T-helper 1 cell (primary cell): ENCODE measurements around the gene BRF1.

Experiments used
- DNase-seq, 5 donors: peaks; one replicate each; pipeline ENCODE4 v3.0.0-alpha.2; 2012 to 2020

Gene BRF1

GRCh38 chr14:105261781-105262180 is 39.0 kb downstream of the BRF1 start:
- DNase-seq: no peak

- no peak for DNase-seq
These were observed 39.8 kb downstream of the BRF1 start for GRCh38 chr14:105260959-105261358.

DNA sequence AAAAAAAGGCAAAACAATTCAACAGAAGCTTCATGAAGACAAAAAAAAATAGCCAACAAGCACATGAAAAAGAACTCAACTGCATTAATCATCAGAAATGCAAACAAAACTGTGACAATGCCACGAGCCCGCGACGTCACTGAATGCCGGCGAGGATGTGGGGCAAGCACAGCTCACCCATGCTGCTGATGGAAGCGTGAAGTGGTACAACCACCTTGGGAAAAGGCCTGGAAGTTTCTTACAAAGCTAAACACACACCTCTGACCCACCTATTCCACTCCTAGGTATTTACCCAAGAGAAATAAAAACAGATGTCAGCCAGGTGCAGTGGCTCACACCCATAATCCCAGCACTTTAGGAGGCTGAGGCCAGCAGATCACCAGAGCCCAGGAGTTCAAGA is 42.0 kb downstream of the BRF1 start:
- DNase-seq: no peak

DNA sequence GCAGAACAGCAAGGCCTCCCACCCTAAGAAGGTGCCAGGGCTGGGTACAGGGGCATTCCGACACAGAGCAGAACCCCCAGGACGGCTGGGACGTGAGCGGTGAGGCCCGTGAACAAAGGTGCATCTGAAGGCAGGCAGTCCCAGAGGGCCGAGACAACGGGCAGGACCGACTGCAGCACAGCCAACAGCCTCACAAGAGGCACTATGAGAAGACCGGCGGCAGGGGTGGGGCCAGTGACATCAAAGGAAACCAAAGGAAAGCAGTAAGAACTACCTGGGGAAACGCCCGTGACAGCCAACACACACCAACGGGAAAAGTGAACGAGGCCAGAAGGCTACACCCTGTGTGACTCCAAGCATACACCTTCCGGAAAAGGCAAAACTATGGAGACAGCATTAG is 43.3 kb downstream of the BRF1 start:
- DNase-seq: no peak

DNA sequence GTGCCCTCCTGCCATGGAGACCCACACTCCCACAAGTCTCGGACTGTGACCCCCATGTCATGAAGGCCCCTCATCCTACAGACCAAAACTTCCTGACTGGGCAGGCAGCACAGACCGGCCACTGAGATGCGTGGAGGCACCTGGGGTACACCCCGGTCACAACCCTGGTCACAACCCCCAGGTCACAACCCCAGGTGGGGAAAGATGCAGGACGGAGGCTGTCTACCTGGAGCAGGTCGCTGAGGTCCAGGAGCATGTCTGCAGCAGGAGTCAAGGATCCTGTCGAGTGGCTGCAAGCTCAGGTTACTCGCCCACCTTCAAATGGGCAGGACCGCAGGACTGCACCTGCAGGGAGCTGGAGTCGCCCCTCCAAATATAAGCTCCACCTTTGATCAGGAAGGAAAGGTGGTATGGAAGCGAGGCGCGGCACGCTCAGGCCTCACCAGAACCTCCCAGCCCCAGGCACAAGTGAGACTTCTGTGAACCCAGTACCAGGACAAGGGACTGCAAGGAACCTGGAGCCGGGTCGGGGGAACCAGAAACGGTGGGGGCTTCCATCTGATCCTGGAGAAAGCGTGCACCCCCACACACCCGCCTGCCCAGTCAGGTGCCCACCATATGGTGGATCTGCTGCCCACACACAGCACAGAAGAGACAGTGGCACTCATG is 44.4 kb downstream of the BRF1 start:
- no peak for DNase-seq

DNA sequence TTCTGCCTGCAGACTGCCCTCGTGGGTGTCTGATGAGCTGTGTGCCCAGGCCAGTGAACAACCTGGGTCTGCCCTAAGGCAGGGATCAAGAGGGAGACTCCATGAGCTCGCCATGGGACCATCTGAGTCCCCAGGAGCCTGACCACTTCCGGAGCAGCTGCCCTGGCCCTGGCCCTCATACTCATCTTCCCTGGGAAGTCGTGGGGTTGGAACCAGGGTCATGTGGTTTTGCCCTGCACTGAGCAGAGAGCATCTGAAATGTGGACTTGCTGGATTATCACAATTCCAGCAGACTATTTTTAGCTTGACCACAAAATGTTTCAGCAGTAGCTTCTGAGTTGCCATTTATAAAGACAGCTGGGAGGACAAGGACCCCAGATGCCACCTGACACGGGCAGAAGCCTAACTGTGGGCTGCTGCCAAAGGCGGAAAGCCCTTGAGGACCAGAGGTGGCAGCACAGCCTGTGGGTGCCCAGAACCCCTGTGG is 45.7 kb downstream of the BRF1 start:
- no peak for DNase-seq

DNA sequence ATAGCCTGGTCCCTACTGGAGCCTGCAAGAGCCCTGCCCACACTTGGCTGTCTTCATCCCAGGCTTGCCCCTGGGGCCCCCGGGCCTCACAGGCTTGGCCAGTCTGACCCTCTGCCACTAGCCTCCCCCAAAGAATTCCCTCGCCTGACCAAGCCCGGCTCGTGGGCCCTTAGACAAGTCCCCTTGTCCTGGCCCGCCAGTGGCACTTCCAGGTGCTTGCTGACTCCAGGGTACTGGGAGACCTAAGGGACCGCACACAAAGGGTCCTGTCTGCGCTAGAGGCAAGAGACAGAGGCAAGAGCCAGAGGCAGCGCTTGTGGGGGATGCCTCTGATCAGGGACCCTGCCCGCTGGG is 47.5 kb downstream of the BRF1 start:
- DNase-seq: no peak

- no peak for DNase-seq
These were observed 48.1 kb downstream of the BRF1 start for GRCh38 chr14:105252552-105253328.

GRCh38 chr14:105251920-105252319 is 48.9 kb downstream of the BRF1 start:
- DNase-seq: no peak

DNA sequence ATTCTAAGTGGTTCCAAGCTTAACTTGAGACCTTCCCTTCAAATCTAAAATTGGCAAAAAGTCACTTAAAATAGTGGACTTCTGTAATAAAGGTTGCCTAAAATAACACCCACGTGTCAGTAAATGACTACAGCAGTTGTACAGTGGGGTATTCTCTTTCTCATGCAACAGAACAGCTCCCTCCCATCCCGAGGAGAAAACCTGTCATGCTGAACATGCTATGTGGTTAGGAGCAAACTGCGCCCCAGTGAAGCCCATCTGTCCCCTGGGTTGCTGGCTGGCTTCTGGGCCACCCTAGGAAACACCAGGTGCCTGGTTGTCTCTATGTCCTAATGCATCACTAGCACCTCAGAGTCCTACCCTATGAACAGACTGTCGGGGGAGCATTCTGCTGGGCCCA is 49.8 kb downstream of the BRF1 start:
- no peak for DNase-seq

DNA sequence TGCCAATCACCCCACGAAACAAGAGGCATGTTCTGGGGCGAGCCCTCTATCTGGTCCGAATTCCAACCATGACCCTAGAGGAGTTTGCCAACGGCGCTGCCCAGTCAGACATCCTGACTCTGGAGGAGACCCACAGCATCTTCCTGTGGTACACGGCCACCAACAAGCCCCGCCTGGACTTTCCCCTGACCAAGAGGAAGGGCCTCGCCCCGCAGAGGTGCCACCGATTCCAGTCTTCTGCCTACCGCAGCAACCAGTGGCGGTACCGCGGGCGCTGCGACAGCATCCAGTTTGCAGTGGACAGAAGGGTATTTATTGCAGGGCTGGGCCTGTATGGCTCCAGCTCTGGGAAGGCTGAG is 50.8 kb downstream of the BRF1 start:
- DNase-seq: no peak

DNA sequence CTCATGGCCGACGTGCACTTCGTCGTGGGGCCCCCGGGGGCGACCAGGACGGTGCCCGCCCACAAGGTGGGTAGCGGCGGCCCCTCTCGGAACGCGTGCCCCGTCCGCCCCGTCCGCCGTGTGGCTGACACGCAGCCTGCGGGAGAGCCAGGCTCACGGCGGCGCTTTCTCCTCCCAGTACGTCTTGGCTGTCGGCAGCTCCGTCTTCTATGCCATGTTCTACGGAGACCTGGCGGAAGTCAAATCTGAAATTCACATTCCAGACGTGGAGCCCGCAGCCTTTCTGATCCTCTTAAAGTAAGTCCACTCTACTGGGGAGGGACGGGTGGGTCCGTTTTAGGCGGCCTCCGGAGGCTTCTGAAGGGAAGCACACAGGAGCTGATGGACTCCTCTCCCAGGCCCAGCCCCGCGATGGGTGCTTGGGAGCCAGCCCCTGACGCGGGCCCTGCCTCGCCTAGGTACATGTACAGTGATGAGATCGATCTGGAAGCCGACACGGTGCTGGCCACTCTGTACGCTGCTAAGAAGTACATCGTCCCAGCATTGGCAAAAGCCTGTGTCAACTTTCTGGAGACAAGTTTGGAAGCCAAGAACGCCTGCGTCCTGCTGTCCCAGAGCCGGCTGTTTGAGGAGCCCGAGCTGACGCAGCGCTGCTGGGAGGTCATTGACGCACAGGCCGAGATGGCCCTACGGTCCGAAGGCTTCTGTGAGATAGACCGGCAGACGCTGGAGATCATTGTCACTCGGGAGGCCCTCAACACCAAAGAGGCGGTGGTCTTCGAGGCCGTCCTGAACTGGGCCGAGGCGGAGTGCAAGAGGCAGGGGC is 51.4 kb downstream of the BRF1 start:
- no peak for DNase-seq

- peak; percentile 80 to 90 (median 83) for DNase-seq
These were observed 52.2 kb downstream of the BRF1 start, which contains the start of gene BTBD6 for GRCh38 chr14:105248368-105249181. BTBD6 (plus strand) TSS chr14:105248533; CDS start chr14:105248712, 179 bp downstream.

DNA sequence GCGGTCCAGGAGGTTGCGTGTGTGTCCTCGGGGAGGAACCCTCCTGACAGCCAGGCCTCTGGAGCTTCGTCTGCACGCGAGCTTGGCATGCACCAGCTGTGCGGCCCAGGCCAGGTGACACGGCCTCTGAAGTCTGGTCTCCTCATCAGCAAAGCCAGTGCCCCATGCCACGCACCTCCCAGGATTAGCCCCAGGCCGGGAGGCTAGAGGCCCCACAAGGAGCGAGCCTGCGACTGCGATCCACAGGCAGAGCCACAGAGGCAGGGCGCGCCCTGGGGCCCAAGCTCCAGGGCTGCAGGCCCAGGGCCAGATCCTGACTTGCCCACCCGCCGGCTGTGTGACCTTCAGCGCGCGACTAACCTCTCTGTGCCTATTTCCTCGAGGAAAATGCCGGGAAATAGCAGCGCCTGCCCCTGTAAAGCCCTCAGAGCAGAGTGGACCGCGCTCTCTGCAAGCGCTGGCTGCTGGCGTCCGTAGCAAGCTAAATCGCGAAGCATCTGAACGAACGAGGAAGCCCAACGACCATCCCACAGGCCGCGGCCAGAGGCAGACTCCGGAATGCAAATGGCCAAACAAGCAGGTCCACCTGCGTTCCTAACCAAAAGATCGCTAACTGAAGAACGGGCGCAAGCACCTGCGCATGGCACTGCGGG is 53.0 kb downstream of the BRF1 start:
- DNase-seq: no peak

- no peak for DNase-seq
These were observed 53.8 kb downstream of the BRF1 start for GRCh38 chr14:105247026-105247425.

- no peak for DNase-seq
These were observed 56.5 kb downstream of the BRF1 start for GRCh38 chr14:105244334-105244733.

DNA sequence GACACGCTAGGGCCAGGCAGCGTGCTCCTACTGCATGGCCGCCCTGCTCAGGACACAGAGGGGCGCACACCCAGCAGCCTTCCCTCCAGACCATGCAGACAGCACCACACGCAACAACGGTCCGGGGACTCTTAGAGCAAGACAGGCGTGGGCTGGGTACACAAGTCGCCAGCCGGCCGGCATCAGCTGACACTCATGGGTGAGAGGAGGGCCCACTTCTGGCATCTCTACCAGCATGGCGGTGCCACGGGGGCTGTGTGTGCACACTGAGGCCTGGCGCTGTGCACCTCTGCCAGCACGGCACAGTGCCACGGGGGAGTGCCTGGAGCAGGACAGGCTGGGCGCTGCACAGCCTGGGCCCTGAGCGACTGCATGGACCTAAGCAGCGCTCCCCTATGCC is 59.2 kb downstream of the BRF1 start:
- DNase-seq: no peak

GRCh38 chr14:105240811-105241576 is 59.8 kb downstream of the BRF1 start:
- no peak for DNase-seq

- DNase-seq: no peak
These were observed 71.6 kb downstream of the BRF1 start for GRCh38 chr14:105229099-105229655.

DNA sequence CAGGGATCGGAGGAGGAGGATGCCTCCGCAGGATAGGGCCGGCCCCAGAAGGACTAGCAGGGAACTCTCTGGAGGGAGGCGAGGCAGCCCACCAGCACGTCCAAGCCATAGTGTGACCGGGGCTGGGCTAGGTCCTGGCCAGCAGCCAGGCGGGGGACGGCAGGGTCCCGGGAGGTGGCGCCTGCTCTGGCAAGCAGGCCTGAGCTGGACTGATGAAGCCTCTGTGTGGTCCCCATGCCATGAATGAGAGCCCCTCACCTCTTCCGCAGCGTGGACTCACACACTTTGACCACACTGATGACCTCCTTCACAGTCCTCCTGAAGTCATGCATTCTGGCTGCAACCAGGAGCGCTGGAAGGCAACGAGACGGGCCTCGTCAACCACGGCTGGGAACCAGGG is 72.2 kb downstream of the BRF1 start:
- no peak for DNase-seq

GRCh38 chr14:105227346-105227745 is 73.5 kb downstream of the BRF1 start:
- DNase-seq: no peak
